Adrenal gland (tissue), 12 donors: Measurements from ENCODE around the gene TOP3B. TPM values are rescaled to one million over a fixed set of nuclear protein-coding genes. Genes with fewer than 3 reads are reported as not detected.
A peak's percentile ranks its signal among the peaks of the same experiment; 100 is the strongest.

Source experiments
- DNase-seq, 7 donors: peaks; one replicate each; pipeline ENCODE4 v3.0.0-alpha.2; 2019 to 2020
- H3K27ac ChIP-seq, 5 donors: fragments of 200-600 bp; sonication (generic) in 4 of 5; 1 replicate in 3 of 5; 2 replicates in 2 of 5; pipeline versions ENCODE4 v1.5.1 to v1.8.0; 2016 to 2020; ENCODE audit warnings: mild to moderate bottlenecking in 1 of 5
- H3K27me3 ChIP-seq: fragments of 200-600 bp; 2 replicates; pipeline ENCODE4 v1.8.0; 2021
- H3K36me3 ChIP-seq, 2 donors: fragments of 200-600 bp; replicated peaks in 1 of 2; 1 replicate in 1 of 2; 2 replicates in 1 of 2; pipeline versions ENCODE4 v1.5.1 to v1.8.0; 2018 to 2022
- H3K4me1 ChIP-seq, 2 donors: fragments of 200-600 bp; replicated peaks in 1 of 2; 1 replicate in 1 of 2; 2 replicates in 1 of 2; pipeline versions ENCODE4 v1.5.1 to v1.8.0; 2018 to 2021
- H3K4me3 ChIP-seq, 4 donors: fragments of 200-600 bp; sonication (generic) in 3 of 4; one replicate each; pipeline ENCODE4 v1.5.1; 2016 to 2018
- H3K9me3 ChIP-seq, 3 donors: fragments of 200-600 bp; sonication (generic) in 1 of 3; replicated peaks in 1 of 3; 1 replicate in 2 of 3; 2 replicates in 1 of 3; pipeline versions ENCODE4 v1.5.1 to v1.8.0; 2016 to 2021
- CTCF ChIP-seq, 6 experiments: fragments of 450-650 bp in 4 of 6; fragments of 200-600 bp in 2 of 6; sonication (generic) in 1 of 6; IDR thresholded peaks; 1 replicate in 5 of 6; 2 replicates in 1 of 6; pipeline versions ENCODE4 v1.5.1 to v1.8.0; 2016 to 2021; ENCODE audit warnings: antibody characterized with exemption in 6 of 6, mild to moderate bottlenecking in 2 of 6, moderate library complexity in 1 of 6
- POLR2A ChIP-seq, 2 donors: fragments of 450-650 bp; IDR thresholded peaks; one replicate each; pipeline ENCODE4 v1.6.1; 2017; ENCODE audit warnings: antibody characterized with exemption in 2 of 2, mild to moderate bottlenecking in 2 of 2, moderate library complexity in 1 of 2
- WGBS, 4 donors: extraction: QIAGEN DNeasy Blood & Tissue Kit in 2 of 4; methylation state at CpG; one replicate each; pipeline versions ENCODE4 v1.1.5 to v1.1.7; 2013 to 2017; 5-methylcytosine and 5-hydroxymethylcytosine counted together
- intact Hi-C, 2 donors: fragments of 100-400 bp; cut with DNase I; formaldehyde crosslinking; loops; one replicate each; pipeline versions ENCODE4 v1.14.1 to v1.15.0; 2022 to 2023
- polyA plus RNA-seq, 3 donors: library from polyadenylated mRNA; stranded (reverse); fragments of 200-250 nt in 2 of 3; fragments of 350-450 nt in 1 of 3; fragmentation: Illumina TruSeq in 1 of 3; extraction: RNeasy Lipid Tissue Mini Kit (QIAGEN cat#74804) in 1 of 3; gene quantifications; one replicate each; pipeline ENCODE4 v1.2.3, GENCODE V29; 2013 to 2014
- total RNA-seq, 9 donors: library from RNA; depleted of rRNA in 4 of 9; stranded (reverse); fragments of >200 nt in 4 of 9; fragments of 120-200 nt in 1 of 9; fragmentation: NEBNext Ultra II Directional in 1 of 9; extraction: Animal tissue kit (Norgen Biotek cat#: 25700) in 1 of 9; gene quantifications; one replicate each; pipeline versions ENCODE4 v1.1.0 to v1.2.4, GENCODE V29; 2013 to 2023
- donor health status: healthy with polysubstance abuse.
- donor health status: Bipolar disorder and iron deficiency.
- donor health status: DM: yes; HTN: yes; CAD: no.
- donor health status: DM: no; HTN: no; CAD: no.
- donor health status: DM: no; HTN: no; CAD: no.
- donor health status: DM: yes; HTN: yes; CAD: no.

TOP3B gene
- total and polyA plus RNA-seq, 12 donors = 8.5 to 31.8 (median 21.8) TPM

DNA sequence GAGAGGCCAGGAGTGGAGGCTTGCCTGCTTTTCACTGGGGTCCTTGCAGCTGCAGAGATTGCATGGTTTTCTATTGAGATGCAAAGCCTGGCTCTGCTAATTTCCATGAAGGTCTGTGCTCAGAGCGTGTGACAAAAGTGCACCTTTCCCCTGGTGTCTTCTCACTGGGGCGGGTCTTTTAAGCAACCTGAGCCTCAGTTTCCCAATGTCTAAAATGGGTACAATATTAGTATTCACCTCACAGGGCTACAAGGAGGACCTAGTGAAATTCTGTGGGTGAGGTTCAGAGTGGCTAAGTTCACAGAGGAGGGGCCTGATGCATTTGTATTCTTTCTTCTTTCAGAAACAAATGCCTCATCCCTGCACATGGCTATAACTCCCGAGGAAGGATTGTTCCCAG is 50.2 kb downstream of the TOP3B start:
- TF ChIP-seq POLR2A (IDR thresholded peaks at IDR 0.05) = no peak
- TF ChIP-seq CTCF (IDR thresholded peaks at IDR 0.05) = no peak
- Histone ChIP-seq H3K4me1 (peaks cover 11 to 18% of the 10 kb centered on the region in 2 donors), H3K27me3 (no peaks in the 10 kb centered on the region), H3K4me3 (no peak overlapping the region), H3K9me3 (no peaks in the 10 kb centered on the region), H3K27ac (no peak overlapping the region), H3K36me3 (peaks cover 0 to 72% of the 10 kb centered on the region in 2 donors)
- intact Hi-C loops = loop anchor here in 1 of 2 donors (10.0 kb wide), 2 partner anchors 68 to 158 kb away; partner anchors contain the start of gene MAPK1
- no peak for DNase-seq
- WGBS, 4 donors = 83 to 94% (median 90%) methylated on average over 3 of the region's 3 CpGs

DNA sequence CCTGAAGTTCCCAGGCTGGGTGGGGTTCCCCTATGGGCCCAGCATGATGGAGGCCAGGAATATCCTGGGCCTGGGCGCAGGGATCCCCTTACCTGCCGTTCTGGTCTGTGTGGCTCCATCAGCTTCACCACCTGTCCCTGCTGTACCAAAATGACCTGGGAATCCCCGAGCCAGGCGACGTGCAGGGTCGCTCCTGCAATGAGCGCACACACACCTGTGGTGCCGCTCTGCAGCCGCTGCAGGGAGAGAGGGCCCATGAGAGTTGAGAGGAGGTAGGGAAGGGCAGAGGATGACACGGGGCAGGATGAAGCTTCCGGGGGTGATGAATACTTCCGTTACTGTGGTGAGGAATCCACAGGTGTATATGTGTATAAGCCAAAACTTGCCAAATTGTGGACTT is 51.5 kb downstream of the TOP3B start:
- Histone ChIP-seq H3K9me3 (no peaks in the 10 kb centered on the region), H3K27ac (no peak overlapping the region), H3K27me3 (no peaks in the 10 kb centered on the region), H3K4me3 (no peak overlapping the region), H3K4me1 (peaks cover 0 to 8% of the 10 kb centered on the region in 2 donors), H3K36me3 (peaks cover 0 to 72% of the 10 kb centered on the region in 2 donors)
- no peak for DNase-seq
- intact Hi-C loops = loop anchor here in 1 of 2 donors (10.0 kb wide), 2 partner anchors 66 to 156 kb away; partner anchors contain the start of gene MAPK1
- TF ChIP-seq CTCF (IDR thresholded peaks at IDR 0.05) = no peak
- no peak for TF ChIP-seq POLR2A (IDR thresholded peaks at IDR 0.05)
- WGBS, 4 donors = 94 to 97% (median 96%) methylated on average over 7 to 12 of the region's 12 CpGs

DNA sequence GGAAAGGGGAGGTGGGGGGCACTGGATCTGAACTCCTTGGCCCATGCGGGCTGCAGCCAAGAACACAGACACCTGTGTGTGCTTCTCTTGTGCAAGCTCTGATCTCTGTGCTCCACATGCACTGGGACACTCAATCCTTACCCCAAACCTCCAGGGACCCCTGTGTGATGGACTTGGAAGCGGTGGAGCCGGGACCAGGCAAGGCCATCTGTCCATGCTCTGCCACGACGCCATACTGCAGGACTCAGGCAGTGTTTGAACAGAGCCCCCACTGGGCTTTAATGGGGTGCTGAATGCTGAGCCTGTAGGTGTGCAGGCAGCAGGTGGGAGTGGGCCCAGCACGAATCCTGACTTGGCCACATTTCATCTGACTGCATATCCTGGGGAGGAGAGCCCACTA is 53.3 kb downstream of the TOP3B start:
- Histone ChIP-seq H3K27me3 (no peaks in the 10 kb centered on the region), H3K27ac (no peak overlapping the region), H3K36me3 (peaks cover 0 to 67% of the 10 kb centered on the region in 2 donors), H3K4me3 (no peak overlapping the region), H3K9me3 (no peaks in the 10 kb centered on the region), H3K4me1 (peaks cover 0 to 8% of the 10 kb centered on the region in 2 donors)
- intact Hi-C loops = no loop called here
- TF ChIP-seq CTCF (IDR thresholded peaks at IDR 0.05) (no peak), POLR2A (IDR thresholded peaks at IDR 0.05) (no peak)
- DNase-seq = peak in 1 of 7 donors; percentile 11
- WGBS, 4 donors = 85 to 96% (median 90%) methylated on average over 3 to 6 of the region's 6 CpGs

- H3K4me1 ChIP-seq = peaks cover 0 to 8% of the 10 kb centered on the region in 2 donors
- H3K9me3 ChIP-seq = no peaks in the 10 kb centered on the region
- 46 to 56% (median 53%) methylated on average over 10 to 12 of the region's 12 CpGs for WGBS, 4 donors
- no peak overlapping the region for H3K4me3 ChIP-seq
- TF ChIP-seq POLR2A (IDR thresholded peaks at IDR 0.05) (no peak), CTCF (IDR thresholded peaks at IDR 0.05) (no peak)
- intact Hi-C loops = no loop called here
- H3K36me3 ChIP-seq = peaks cover 0 to 60% of the 10 kb centered on the region in 2 donors
- peak; percentile 68 to 85 (median 78) for DNase-seq
- H3K27me3 ChIP-seq = no peaks in the 10 kb centered on the region
- H3K27ac ChIP-seq = peak overlapping the region in 1 of 5 donors; percentile 16
These were observed 54.5 kb downstream of the TOP3B start for GRCh38 chr22:21928048-21928447.
